Activated CD4-positive, CD25-positive, alpha-beta regulatory T cell treated with anti-CD3 and anti-CD28 coated beads, Interleukin-2, amount 50 U/mL, for 24 hours (primary cell): ENCODE data around the gene TMPRSS6.
A peak's percentile ranks its signal among the peaks of the same experiment; 100 is the strongest.

Experiments
- ATAC-seq, 2 donors: fragments of 150-1000 bp; cut with Tn5 transposase; one replicate each; pipeline ENCODE4 v1.10.0; 2021; ENCODE audit warnings: mild to moderate bottlenecking in 1 of 2, moderate library complexity in 1 of 2

The TMPRSS6 gene

GRCh38 chr22:37115032-37115431 lies 5.5 kb upstream of the TMPRSS6 start:
- peak; percentile 76 to 79 for ATAC-seq

- no peak for ATAC-seq
Measured at GRCh38 chr22:37113757-37114156, 4.2 kb upstream of the TMPRSS6 start.

- no peak for ATAC-seq
Measured at GRCh38 chr22:37112084-37112728, 2.7 kb upstream of the TMPRSS6 start.

- no peak for ATAC-seq
Measured at GRCh38 chr22:37111156-37111717, 1.7 kb upstream of the TMPRSS6 start.

GRCh38 chr22:37107816-37108621 lies 1.5 kb downstream of the TMPRSS6 start:
- ATAC-seq: no peak

GRCh38 chr22:37105990-37106389 lies 3.5 kb downstream of the TMPRSS6 start:
- ATAC-seq: no peak

- ATAC-seq: no peak
Measured at GRCh38 chr22:37105154-37105553, 4.4 kb downstream of the TMPRSS6 start.

- no peak for ATAC-seq
Measured at GRCh38 chr22:37103656-37104452, 5.7 kb downstream of the TMPRSS6 start.

- ATAC-seq: no peak
Measured at GRCh38 chr22:37103151-37103550, 6.4 kb downstream of the TMPRSS6 start.

GRCh38 chr22:37101311-37102066 lies 8.0 kb downstream of the TMPRSS6 start:
- no peak for ATAC-seq

GRCh38 chr22:37100589-37101127 lies 8.9 kb downstream of the TMPRSS6 start:
- peak; percentile 92 to 97 for ATAC-seq

- no peak for ATAC-seq
Measured at GRCh38 chr22:37098976-37099591, 10.4 kb downstream of the TMPRSS6 start.

- ATAC-seq: no peak
Measured at GRCh38 chr22:37097346-37097745, 12.2 kb downstream of the TMPRSS6 start.

GRCh38 chr22:37095113-37095512 lies 14.4 kb downstream of the TMPRSS6 start:
- peak; percentile 98 to 99 for ATAC-seq

- ATAC-seq: no peak
Measured at GRCh38 chr22:37094239-37094638, 15.3 kb downstream of the TMPRSS6 start.

GRCh38 chr22:37092997-37093396 lies 16.5 kb downstream of the TMPRSS6 start:
- no peak for ATAC-seq

GRCh38 chr22:37091994-37092393 lies 17.5 kb downstream of the TMPRSS6 start:
- no peak for ATAC-seq

GRCh38 chr22:37090920-37091695 lies 18.4 kb downstream of the TMPRSS6 start:
- no peak for ATAC-seq

GRCh38 chr22:37089434-37089833 lies 20.1 kb downstream of the TMPRSS6 start:
- ATAC-seq: no peak

- ATAC-seq: peak; percentile 72 to 79
Measured at GRCh38 chr22:37088750-37089408, 20.6 kb downstream of the TMPRSS6 start.
